T-helper 1 cell (primary cell): ENCODE measurements around the gene KRT1.

Source experiments
- DNase-seq, 5 donors: peaks; one replicate each; pipeline ENCODE4 v3.0.0-alpha.2; 2012 to 2020

Gene KRT1

DNA sequence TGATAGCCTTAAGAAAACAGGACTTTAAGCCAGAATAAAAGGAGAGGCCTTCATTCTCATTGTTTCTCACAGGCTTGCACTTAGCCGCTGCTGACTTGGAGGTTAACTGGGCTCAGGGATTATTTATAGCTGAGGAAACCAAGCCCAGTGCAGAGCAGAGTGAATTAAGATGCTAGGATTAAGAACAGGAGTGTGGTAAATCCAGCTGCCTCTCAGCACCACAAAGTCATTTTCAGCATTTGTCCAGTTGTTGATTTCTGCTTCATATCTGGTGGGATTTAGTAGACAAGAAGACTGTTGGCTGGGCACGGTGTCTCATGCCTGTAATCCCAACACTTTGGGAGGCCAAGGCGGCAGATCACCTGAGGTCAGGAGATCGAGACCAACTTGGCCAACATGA lies 47.6 kb downstream of the KRT1 start:
- DNase-seq: no peak

DNA sequence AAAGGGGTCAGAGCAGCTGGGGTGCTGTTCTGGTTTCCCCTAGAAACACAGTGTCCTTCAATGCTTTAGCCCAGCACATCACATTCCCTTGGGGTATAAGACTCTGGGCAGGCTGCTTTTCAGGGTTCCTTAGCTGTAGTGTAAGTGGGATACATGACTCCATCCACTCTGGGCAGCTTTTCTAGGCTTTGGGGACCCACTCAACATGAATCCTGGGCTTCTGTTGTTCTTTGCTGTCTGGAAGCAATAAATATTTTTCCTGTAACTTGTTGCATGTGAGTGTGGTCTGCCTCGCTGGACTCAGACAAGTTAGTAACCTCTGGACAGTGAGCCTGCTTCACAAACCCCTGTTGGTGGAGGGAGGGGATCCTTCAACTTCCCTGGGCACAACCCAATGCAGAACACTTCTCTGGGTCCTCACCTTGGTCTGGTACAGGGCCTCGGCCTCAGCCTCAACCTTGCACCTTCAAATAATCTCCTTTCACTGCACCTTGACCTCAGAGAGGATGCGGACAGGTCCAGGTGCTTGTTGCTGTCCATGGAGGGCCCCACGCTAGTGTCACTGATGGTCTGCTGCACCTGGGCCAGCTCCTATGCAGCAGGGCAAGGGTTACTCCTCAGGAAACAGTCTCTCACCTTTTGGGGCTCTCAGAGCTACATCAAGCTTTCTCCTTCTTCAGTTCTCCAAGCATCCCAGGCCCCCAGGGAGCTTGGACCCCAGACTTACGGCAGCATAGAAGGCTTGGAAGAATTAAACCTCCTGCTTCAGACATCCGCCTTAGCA lies 48.3 kb downstream of the KRT1 start:
- no peak for DNase-seq

DNA sequence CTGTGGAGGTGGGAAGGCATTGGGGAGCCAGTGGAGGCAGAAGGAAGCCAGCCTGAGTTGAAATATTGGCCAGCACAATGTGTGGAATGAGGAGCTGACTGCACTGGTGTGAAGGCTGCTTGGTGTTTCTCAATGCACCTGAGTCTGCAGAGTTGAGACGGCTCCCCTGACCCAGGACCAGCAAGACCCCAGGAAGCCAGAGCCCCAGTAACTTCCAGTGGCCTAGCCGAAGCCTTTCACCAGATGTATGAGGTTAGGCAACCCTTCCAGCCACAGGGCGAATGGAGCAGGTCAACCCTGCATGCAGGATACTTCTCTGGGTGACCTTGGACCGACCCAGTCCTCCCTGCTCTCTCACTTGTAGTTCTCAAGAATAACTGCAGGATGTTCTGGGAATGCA lies 48.9 kb downstream of the KRT1 start:
- DNase-seq: no peak

DNA sequence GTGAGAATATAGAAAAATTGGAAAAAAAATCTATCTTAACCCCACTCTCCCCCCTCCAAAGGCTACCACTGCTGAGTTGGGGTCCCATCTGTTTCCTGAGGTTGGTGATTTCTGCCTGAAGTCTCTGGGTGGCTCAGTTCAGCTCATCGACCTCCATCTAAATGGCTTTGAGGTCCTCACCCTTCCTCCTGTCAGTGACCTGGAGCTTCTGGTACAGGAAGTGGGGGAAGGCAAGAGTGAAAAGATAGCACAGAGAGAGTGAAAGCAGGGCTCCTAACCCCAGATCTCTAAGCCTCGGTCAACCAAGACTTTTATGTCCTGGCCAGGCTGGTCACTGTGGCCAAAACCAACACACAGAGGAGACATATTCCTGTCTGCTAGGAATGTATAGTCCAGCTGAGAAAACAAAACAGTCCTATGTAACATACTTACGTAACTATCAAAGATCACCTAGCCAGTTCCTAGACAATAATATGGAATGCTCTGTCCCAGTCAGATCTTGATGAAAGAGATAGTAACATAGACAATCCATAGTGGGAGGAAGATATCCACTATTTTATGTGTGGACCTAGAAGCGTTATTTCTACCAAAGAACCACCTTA lies 49.5 kb downstream of the KRT1 start:
- DNase-seq: no peak

DNA sequence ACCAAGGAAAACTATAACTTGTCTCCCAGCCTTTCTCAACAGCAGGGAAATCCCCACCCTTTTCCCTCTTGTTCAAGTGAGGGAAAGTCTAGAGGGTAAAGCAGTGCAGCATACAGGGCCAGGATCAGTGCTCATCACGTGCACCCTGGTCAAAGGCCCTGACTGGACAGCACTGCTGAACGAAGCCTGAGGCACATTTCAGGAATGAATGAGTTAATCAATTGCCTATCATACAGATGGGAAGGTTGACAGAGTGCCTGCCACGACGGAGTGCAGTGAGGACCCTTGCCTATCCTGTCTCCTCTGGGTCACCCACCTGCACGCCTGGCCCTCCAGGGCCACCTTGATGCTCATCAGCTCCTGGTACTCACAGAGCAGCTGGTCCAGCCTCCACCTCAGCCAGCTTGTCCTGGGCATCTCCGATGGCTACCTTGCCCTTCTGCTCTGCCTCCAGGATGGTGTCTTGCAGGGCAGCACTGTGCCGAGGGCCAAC lies 50.2 kb downstream of the KRT1 start:
- no peak for DNase-seq

DNA sequence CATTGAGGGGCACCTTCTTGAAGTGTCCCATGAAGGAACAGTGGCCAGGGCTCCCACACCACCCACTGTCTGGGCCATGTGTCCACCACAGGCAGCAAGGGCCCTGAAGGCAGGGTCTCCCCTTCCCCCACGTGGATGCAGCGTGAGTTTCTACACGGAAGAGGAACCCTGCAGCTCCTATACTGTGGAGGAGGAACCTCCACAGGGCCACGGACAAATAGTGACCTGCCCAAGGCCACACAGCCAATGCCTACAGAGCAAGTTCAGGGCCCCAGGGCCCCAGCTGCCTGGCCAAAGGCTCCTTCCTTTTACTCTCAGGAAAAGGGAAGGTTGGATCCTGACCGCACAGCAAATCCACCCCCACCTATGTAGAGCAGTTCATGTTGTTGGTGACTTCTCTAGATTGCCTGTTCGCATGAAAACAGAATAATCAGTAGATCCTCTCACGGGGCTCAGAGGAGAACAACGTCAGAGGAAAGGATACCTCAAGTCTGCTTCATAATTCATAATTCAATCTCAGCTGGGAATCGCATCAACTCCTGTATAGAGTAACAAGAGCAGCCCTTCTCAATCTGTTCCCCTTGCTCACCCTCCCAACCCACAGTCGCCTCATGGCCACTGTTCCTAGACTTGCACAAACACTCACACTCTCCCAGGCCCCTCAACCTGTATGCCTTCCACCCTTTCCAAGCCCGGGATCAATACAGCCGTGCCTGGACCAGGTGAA lies 50.8 kb downstream of the KRT1 start:
- DNase-seq: no peak

DNA sequence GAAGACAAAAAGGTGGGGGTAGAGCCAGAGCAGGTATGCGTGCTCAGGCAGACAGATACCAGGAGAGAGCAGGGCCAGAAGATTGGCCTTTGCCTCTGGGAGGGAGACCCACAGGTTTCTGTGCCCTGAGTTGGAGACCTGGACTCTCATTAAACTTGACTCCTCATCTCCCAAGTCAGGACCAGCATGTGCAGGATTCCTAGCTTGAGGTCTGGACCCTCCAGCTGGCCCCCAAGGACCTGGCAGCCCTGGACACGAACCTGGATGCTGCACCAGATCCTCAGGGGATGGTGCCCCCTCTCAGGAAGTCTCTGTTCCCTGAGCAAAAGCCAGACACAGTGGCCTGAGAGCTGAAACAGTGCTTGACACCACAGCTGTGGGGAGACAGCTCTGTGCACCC lies 51.4 kb downstream of the KRT1 start:
- DNase-seq: no peak

DNA sequence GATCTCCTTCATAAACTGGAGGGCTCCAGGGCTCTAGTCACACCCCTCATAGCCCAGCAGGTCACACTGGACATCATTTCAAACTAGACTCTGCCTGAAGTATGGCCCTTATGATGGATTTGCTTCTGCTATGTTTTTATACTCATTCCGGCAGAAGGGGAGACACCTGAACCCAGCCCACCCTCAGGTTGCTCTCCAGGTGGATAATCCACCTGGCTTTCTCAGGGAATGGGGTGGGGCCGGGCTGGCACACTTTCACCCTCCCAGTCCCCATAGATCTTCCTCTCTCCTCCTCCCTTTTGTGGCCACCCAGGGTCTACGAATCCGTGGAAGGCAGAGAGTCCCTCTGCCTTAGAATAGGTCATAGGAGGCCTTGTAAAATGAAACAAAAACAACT lies 52.1 kb downstream of the KRT1 start:
- DNase-seq: no peak

DNA sequence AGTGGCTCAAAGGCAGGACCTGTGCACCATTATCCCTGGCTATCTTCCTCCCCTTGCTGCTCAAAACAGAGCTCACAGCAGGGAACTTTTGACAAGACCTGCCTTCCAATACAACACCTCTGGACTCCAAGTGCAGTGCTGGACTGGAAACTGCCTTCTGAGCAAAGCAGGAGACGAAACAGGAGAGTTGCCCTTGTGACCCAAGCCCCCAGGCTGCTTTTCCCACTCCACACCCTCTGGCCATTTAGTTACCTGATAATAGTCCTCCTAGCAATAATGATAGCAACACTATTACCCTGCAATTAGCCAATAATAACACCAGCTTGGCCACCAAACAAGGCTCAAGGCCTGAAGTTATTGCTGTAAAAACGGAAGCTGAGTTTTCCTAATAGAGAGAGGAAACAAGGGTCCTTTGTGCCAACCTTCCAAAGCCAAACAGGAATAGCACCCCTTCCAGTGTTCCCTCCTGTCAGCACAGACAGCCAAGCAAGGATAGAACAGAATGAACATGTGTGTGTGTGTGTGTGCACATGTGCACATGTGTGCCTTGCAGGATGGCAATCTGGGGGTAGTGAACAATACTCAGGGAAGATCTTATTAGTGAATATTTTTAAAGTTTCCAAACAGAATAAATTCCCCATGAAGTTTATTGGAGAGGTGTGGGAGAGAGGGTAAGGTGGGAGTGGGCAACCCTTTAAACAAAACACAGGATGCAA lies 52.7 kb downstream of the KRT1 start:
- DNase-seq: no peak
